DMS53 treated with DMSO at 0.1 percent for 48 hours (cell line): Measurements from ENCODE around the gene ZNF280D.
A peak's percentile ranks its signal among the peaks of the same experiment; 100 is the strongest.
"Not testable (repeated sequence)": the region's sequence is repeated elsewhere in the genome, so short reads cannot be mapped to it uniquely, and the experiment has no call there.

Experiments used
- DNase-seq: peaks from one replicate; lab custom pipeline; 2025; ENCODE audit not compliant: unreplicated experiment; lab: John Stamatoyannopoulos, UW

The ZNF280D gene

DNA sequence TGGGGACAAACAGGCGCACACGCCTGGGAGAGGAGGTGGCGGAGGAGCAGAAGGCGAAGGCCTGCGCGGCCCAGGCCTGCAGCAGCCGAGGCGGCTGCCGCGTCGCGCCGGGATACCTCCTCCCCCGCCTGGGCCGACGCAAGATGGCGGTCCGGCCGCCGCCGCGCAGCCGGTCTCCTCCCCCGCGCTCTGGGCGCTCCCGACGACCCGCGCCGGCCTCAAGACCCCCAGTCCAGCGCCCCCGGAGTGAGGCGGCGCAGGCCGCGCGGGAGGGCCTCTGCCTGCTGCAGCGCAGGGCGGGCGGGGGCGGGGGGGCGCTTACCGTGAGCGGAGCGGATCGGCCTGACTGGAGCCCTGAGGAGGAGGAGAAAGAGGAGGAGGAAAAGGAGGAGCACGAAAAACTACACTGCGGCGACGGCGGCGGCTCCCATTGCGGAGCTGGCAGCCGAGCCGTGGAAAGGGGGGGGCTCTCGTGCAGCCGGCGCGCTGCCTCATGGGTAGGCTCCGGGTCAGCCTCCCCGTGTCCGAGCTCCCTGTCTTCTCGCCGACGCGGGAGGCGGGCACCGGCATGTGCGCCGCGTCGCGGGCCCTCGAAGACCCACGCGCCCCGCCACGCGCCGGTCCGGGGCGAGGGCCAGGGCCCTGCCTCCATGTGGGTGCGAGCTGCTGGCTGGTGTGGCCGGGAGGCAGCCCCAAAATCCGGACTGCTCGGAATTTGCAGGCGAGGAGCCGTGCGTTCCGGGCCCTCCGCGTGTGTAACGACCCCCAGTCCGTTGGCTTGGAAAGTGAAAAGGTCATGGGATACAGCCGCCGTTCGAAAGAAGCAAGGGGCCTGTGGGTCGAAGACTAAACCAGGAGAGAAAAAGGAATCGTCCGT, at the start of gene ZNF280D:
ZNF280D (minus strand) TSS at position 374 of the 877 bp plus-strand sequence. CDS start 26,400 bp downstream, outside the sequence.
- peak; percentile 74 for DNase-seq

DNA sequence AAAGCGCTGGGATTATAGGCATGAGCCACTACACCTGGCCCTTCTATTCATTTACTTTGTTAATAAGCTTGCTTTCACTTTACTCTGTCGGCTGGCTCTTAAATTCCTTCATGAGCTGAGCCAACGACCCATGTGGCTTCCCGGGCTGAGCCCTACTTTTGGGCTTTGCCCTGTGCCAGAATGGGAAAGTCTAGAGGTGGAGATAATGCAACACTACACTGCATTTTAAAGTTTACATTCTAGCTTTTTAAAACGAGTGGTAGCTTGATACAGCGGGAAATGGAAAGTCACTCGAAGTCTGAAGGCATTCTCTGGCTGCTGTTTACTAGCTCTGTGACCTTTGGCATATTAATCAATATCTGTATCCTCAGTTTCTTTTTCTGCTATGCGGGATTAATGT, 49.0 kb upstream of the ZNF280D start:
- no peak for DNase-seq

- DNase-seq: no peak
Measured at GRCh38 chr15:56781666-56782065, 48.4 kb upstream of the ZNF280D start.

DNA sequence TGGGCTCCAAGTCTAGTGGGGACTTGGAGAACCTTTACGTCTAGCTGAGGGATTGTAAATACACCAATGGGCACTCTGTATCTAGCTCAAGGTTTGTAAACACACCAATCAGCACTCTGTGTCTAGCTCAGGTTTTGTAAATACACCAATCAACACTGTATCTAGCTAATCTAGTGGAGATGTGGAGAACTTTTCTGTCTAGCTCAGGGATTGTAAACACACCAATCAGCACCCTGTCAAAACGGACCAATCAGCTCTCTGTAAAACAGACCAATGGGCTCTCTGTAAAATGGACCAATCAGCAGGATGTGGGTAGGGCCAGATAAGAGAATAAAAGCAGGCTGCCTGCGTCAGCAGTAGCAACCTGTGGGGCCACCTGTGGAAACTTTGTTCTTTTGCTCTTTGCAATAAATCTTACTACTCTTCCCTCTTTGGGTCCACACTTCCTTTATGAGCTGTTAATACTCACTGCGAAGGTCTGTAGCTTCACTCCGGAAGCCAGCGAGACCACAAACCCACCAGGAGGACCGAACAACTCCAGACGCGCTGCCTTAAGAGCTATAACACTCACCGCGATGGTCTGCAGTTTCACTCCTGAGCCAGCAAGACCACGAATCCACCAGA, 46.9 kb upstream of the ZNF280D start:
- DNase-seq: not testable (repeated sequence)

DNA sequence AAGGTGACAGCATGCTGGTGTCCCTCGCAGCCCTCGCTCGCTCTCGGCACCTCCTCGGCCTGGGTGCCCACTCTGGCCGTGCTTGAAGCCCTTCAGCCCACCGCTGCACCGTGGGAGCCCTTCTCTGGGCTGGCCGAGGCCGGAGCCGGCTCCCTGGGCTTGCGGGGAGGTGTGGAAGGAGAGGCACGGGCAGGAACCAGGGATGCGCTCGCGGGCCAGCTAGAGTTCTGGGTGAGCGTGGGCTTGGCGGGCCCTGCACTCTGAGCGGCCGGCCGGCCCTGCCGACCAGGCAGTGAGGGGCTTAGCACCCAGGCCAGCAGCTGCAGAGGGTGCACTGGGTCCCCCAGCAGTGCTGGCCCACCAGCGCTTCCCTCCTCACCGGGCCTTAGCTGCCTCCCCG, 46.1 kb upstream of the ZNF280D start:
- DNase-seq: not testable (repeated sequence)

DNA sequence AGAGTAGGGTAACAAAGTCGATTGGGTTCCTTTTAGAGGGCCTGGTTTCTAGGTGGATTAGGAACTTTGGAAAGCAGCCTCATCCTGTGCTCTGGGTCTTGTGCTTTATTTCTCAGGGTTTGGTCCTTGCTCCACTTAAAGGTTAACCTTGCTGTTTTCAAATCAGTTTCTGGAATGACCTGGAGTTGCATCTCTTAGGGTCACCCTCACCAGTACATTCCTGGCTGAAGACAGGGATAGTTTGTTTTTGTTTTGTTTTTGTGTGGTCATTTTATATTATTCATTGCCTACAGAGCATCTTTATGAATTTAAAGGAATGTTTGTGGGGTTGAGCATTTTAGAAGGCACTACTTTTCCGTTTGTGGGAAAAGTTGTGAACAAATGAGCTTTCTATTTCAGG, 45.5 kb upstream of the ZNF280D start:
- no peak for DNase-seq

DNA sequence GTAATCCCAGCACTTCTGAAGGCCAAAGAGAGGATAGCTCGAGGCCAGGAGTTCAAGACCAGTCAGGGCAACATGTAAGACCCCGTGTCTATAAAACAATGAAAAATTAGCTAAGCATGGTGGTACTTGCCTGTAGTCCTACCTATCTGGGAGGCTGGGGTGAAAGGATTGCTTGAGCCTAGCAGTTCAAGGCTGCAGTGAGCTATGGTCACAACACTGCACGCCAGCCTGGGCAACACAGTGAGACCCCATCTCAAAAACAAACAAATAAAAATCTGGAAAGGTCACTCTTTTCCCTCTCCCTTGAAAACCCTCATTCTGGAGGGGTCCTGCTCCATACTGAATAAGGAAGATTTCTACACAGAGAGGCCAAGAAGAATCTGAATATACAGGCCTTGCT, 43.5 kb upstream of the ZNF280D start:
- no peak for DNase-seq

GRCh38 chr15:56775641-56776040, 42.3 kb upstream of the ZNF280D start:
- no peak for DNase-seq

- DNase-seq: no peak
Measured at GRCh38 chr15:56774356-56774755, 41.0 kb upstream of the ZNF280D start.

GRCh38 chr15:56772868-56773639, 39.7 kb upstream of the ZNF280D start:
- DNase-seq: peak; percentile 47

DNA sequence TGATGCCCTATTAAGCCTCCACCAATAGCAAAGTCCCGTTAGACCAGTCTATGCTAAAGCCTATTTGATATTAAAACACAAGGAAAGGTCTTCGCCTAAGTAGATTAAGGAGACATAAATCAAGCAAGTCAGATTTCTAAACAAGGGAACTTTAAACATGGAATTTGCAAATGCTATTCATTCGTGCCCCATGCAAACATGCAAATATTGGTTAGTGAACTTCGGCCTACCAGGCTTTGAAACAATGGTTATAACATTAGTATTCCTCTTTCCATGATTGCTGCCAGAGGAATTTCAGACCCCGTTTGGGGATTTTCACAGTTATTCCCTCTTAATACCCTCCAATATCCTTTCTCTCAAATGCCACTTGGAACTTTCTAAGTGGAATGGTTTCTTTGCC, 36.9 kb upstream of the ZNF280D start:
- DNase-seq: no peak

DNA sequence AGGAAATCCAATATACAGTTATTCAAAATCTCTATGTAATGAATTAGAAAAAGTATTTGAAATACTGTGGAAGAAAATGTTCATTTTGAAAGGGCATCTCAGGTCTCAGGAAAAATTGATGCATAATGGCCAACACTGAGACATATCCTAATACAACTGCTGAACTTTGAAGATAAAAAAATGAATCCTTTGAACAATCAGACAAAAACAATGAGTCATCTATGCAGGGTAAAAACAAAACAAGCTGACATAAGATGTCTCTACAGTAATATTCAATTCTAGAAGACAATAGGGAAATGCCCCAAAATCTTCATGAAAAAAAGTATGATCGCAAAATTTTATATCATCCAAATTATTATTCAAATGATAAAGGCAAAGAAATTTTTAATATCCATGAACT, 34.0 kb upstream of the ZNF280D start:
- DNase-seq: no peak

GRCh38 chr15:56765251-56765650, 31.9 kb upstream of the ZNF280D start:
- DNase-seq: no peak

GRCh38 chr15:56763141-56763895, 30.0 kb upstream of the ZNF280D start:
- DNase-seq: no peak

DNA sequence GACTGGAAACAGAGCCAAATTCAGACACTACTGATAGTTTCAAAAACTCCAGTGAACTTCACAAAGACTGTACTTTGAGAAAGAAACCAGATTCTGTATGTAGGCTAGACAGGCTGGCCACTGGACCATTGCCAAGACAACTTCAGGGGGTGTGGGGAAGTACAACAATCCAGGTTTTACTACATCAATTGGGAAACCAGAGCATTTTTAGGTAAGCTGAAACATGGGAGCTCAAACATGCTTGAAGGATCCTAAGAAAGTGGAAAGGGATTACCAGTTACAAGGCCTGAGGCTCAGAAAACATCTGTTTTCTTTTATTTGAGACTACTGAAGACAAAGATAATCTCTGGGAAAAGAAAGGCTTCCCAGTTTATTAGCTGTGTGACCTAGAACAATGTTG, 26.9 kb upstream of the ZNF280D start:
- DNase-seq: no peak

GRCh38 chr15:56759450-56759845, 26.1 kb upstream of the ZNF280D start:
- DNase-seq: no peak

GRCh38 chr15:56758770-56759449, 25.6 kb upstream of the ZNF280D start:
- no peak for DNase-seq

- DNase-seq: no peak
Measured at GRCh38 chr15:56757875-56758274, 24.6 kb upstream of the ZNF280D start.

GRCh38 chr15:56754772-56755370, 21.6 kb upstream of the ZNF280D start:
- no peak for DNase-seq

GRCh38 chr15:56752986-56753385, 19.7 kb upstream of the ZNF280D start:
- no peak for DNase-seq
